ENCODE data around the gene TBC1D1.

DNA sequence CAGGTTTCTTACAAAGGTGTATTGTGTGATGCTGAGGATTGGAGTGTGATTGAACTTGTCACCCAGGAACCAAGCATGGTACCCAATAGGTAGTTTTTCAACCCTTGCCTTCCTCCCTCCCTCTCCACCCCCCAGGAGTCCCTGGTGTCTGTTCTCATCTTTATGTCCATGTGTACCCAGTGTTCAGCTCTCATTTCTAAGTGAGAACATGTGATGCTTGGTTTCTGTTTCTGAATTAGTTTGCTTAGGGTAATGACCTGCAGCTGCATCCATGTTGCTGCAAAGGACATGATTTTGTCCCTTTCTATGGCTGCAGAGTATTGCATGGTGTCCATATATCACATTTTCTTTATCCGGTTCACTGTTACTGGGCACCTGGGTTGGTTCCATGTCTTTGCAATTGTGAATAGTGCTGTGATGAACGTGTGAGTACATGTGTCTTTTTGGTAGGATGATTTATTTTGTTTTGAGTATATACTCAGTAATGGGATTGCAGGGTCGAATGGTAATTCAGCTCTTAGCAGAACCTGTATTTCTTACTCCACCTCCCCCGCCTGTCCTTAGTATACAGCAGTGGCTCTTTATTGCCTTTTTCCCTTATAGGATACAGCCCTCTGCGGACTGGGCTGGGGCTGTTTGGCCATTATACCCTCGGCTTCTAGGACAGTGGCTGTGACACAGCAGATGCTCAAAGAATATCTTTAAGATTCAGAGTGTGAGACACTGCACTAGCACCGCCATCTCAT, 214.8 kb downstream of the TBC1D1 start:
- TF ChIP-seq CTCF (IDR thresholded peaks at IDR 0.05) (no peak), POLR2AphosphoS5 (IDR thresholded peaks at IDR 0.05) (no peak), EP300 (IDR thresholded peaks at IDR 0.05; ENCODE audit: low read depth) (no peak), POLR2A (IDR thresholded peaks at IDR 0.05) (no peak)

All from transverse colon (tissue), 4 donors.